Suprapubic skin (tissue), 4 donors: ENCODE results near the gene SEMA4A.

Source experiments
- CTCF ChIP-seq, 2 donors: fragments of 200-600 bp in 1 of 2; fragments of 450-650 bp in 1 of 2; sonication (generic) in 1 of 2; IDR thresholded peaks; one replicate each; pipeline ENCODE4 v1.5.1; 2016 to 2019; ENCODE audit warnings: antibody characterized with exemption in 2 of 2, mild to moderate bottlenecking in 1 of 2, moderate library complexity in 1 of 2
- EP300 ChIP-seq: sonication (generic); formaldehyde crosslinking; IDR thresholded peaks from one replicate; pipeline ENCODE4 v1.6.1; 2017; ENCODE audit warnings: antibody characterized with exemption
- POLR2AphosphoS5 ChIP-seq, 3 donors: sonication (generic); formaldehyde crosslinking; IDR thresholded peaks; one replicate each; pipeline ENCODE4 v1.6.1; 2017; ENCODE audit warnings: antibody characterized with exemption in 3 of 3

GRCh38 chr1:156225677-156226014 lies 72.3 kb downstream of the SEMA4A start:
- TF ChIP-seq CTCF (IDR thresholded peaks at IDR 0.05) (no peak), POLR2AphosphoS5 (IDR thresholded peaks at IDR 0.05) (no peak), EP300 (no peak)
